HPDE6-E6E7 (cell line): Measurements from ENCODE around the gene TMEM43.

ENCODE experiments used
- DNase-seq: peaks from one replicate; pipeline ENCODE4 v3.0.0; 2011; ENCODE audit warnings: missing footprints; ENCODE audit errors: extremely low spot score

The TMEM43 gene

GRCh38 chr3:14122301-14122700 lies 2.6 kb upstream of the TMEM43 start:
- no peak for DNase-seq

- no peak for DNase-seq
Measured at GRCh38 chr3:14123308-14124222, 1.3 kb upstream of the TMEM43 start.

DNA sequence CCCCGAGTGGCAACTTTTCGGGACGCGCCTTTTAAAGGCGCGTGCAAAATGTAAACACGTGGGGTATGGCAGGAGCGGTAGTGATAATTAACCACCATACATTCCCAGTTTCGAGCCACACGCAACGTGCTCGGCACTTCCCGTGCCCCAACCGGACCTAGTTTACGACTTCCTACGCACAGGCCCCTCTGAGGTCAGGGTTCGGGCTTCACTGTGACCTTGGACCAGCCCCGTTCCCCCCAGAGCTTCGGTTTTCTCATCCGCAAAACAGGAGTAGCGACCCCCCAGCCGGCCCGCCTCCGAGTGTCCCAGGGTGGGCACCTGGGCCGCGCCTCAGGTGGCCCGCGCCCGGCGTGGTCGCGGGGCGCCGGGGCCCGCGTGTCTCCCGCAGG lies 633 bp upstream of the TMEM43 start:
- no peak for DNase-seq

GRCh38 chr3:14125193-14126016 lies 553 bp downstream of the TMEM43 start:
- peak; percentile 46 for DNase-seq

DNA sequence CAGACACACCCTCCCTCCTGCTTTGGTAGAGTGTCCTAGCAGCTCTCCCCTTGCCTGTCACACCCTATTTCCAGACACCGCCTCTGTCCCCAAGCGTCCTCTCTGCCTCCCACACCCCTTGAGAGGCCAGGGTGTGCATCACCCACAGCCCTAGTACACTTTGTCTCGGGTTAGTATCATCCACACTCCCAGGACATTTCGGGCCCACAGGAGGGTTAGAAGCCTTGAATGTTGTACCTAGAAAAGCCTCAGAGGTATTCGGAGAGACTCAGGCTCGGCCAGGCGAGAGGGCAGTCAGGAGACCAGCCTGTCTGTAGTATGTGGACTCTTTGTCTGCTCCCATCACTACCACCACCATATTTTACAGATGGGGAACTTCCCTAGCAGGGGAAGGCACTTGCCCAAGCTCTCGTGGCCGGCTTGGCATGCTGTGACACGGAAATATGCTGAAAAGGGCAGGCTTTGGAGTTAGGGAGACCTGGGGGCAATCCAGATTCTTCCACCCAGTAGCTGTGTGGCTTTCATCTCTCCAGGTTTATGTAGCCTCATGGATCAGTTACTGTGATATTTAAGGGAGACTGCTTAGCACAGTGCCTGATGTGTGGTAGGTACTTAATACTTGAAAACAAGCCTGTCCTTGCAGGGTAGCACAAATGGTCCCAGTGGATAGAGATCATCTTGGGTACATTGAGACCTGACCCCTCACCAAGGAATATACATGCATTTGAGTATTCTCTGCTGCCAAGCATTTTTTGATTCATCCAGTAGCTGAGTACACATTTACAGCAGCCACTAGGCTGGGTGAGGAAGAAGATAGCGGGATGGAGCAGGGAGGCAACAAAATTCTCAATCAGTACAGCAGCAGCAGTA lies 1.4 kb downstream of the TMEM43 start:
- DNase-seq = no peak

GRCh38 chr3:14126887-14127505 lies 2.1 kb downstream of the TMEM43 start:
- DNase-seq = no peak

DNA sequence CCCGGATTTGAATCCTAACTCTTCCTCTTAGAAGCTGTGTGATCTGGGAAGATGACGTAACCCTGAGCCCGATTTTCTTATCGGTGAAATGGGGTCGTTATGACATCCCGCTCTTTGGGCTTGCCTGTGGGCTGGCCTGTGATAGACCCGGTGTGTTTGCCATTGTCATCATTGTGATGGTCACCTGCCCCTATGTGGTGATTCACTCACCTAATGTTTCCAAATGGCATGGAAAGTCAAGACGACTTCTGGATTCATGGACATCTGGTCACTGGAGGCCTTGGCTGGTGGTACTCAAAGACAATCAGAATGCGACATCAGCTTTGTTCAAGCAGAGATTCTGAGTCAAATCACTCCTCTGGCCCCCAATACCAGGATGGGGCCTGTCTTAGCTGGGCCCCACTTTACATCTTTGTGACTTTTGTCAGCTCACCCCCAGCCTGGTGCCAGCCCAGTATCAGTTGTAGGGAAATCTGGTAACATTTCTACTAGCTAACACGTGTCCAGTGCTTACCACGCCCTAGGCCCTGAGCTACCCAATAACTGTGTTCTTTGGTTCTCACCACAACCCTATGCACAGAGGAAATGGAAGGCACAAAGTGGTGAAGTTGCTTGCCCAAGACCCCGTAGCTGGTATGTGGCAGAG lies 2.8 kb downstream of the TMEM43 start:
- DNase-seq = no peak

GRCh38 chr3:14128724-14129123 lies 3.9 kb downstream of the TMEM43 start:
- DNase-seq = no peak

GRCh38 chr3:14129296-14129695 lies 4.4 kb downstream of the TMEM43 start:
- no peak for DNase-seq

DNA sequence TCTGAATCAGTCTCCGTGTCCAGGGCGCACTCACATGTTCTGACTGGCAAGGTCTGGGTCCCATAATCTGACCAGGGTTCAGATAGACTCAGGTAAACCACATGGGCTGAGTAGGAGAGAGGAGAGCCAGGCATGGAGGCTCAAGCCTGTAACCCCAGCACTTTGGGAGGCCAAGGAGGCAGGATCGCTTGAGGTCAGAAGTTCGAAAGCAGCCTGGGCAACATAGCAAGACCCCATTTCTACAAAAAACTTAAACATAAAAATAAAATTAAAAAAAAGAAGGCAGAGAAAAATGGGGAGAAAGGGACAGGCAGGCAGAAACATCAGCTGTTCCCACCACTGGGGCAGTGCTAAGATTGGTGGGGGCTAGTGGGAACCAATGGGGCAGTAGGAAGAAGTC lies 5.4 kb downstream of the TMEM43 start:
- no peak for DNase-seq

- no peak for DNase-seq
Measured at GRCh38 chr3:14130707-14131106, 5.9 kb downstream of the TMEM43 start.

- DNase-seq = no peak
Measured at GRCh38 chr3:14131134-14131533, 6.3 kb downstream of the TMEM43 start.

DNA sequence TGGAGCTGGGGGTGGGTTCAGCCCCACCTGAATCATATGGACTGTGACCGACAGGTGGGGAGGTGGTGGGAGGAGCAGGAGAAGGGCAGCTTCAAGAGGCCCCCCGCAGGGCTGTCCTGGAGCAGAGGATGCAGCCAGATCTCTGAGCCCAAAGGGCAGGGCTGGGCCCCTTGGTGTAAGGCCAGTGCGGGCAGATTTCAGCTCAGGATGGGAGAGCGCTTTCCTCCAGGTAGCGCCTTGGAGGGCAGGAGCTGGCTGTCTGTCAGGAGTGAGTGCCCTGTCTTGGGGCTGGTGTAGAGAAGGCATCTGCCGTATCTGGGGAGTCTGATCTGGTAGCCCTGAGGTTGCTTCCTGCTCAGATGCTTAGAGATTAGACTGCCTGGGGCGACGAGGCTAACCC lies 7.3 kb downstream of the TMEM43 start:
- no peak for DNase-seq

- no peak for DNase-seq
Measured at GRCh38 chr3:14132689-14133088, 7.8 kb downstream of the TMEM43 start.

- DNase-seq = no peak
Measured at GRCh38 chr3:14133188-14133800, 8.4 kb downstream of the TMEM43 start.

- DNase-seq = no peak
Measured at GRCh38 chr3:14133876-14134275, 9.0 kb downstream of the TMEM43 start.

GRCh38 chr3:14134291-14134690 lies 9.4 kb downstream of the TMEM43 start:
- no peak for DNase-seq

DNA sequence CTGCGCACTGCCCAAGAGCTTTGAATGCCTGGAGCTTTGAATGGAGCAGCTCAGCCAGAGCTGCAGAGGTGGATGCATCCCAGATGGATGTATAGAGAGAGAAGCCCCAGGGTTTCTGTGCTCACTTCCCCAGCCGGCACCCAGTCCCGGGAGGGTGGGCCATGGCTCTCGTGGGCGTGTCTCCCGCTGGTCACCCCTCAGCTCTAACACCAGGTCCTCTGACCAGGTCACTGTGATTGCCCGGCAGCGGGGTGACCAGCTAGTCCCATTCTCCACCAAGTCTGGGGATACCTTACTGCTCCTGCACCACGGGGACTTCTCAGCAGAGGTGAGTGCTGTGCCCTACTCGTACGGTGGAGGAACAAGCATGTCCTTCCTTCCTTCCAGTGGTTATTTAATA lies 10.7 kb downstream of the TMEM43 start:
- DNase-seq = no peak

- no peak for DNase-seq
Measured at GRCh38 chr3:14137004-14137403, 12.2 kb downstream of the TMEM43 start.

DNA sequence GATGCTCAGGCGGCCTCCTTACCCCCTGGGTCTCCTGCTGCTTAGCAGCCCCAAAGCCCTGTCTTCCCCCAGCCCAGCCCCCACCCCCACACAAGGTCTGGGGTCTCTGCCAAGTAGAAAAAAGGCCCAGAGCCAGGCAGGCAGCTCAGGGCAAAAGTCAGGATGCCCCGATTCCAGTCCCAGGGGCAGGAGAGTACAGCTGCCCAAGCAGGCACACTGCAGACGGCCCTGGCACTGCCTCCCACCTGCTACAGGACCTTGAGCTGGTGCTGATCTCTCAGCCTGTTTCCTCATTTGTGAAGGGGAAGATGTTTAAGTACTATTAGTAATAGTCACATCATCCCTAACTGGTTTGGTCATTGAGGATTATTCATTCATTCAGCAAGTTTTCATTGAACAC lies 12.6 kb downstream of the TMEM43 start:
- DNase-seq = no peak
